Gastrocnemius medialis (tissue), 4 donors: Measurements from ENCODE around the gene COX11. TPM values are rescaled to one million over a fixed set of nuclear protein-coding genes. Genes with fewer than 3 reads are reported as not detected.

Experiments
- ATAC-seq, 2 donors: fragments of 150-250 bp; one replicate each; pipeline ENCODE4 v1.9.1; 2016
- DNase-seq, 2 donors: peaks; one replicate each; pipeline ENCODE4 v3.0.0-alpha.2; 2019
- H3K27ac ChIP-seq, 4 donors: fragments of 200-600 bp; sonication (generic); 1 replicate in 1 of 4; 2 replicates in 3 of 4; pipeline ENCODE4 v1.5.1; 2016 to 2018; ENCODE audit warnings: mild to moderate bottlenecking in 2 of 4, moderate library complexity in 1 of 4
- H3K27me3 ChIP-seq, 3 donors: fragments of 200-600 bp; sonication (generic) in 2 of 3; 1 replicate in 1 of 3; 2 replicates in 2 of 3; pipeline versions ENCODE4 v1.5.1 to v1.6.0; 2016 to 2019; ENCODE audit warnings: mild to moderate bottlenecking in 1 of 3, moderate library complexity in 1 of 3
- H3K36me3 ChIP-seq, 2 donors: fragments of 200-600 bp; sonication (generic) in 1 of 2; one replicate each; pipeline ENCODE4 v1.5.1; 2017 to 2018
- H3K4me1 ChIP-seq, 2 donors: fragments of 200-600 bp; sonication (generic) in 1 of 2; one replicate each; pipeline ENCODE4 v1.5.1; 2016 to 2017; ENCODE audit warnings: mild to moderate bottlenecking in 2 of 2
- H3K4me3 ChIP-seq, 4 donors: fragments of 200-600 bp; sonication (generic) in 3 of 4; 1 replicate in 1 of 4; 2 replicates in 3 of 4; pipeline ENCODE4 v1.5.1; 2016 to 2019; ENCODE audit warnings: mild to moderate bottlenecking in 2 of 4
- H3K9me3 ChIP-seq, 3 donors: fragments of 200-600 bp; sonication (generic) in 2 of 3; 1 replicate in 1 of 3; 2 replicates in 2 of 3; pipeline ENCODE4 v1.5.1; 2016 to 2019
- CTCF ChIP-seq, 5 experiments: fragments of 450-650 bp in 3 of 5; fragments of 200-600 bp in 2 of 5; sonication (generic) in 2 of 5; IDR thresholded peaks in 4 of 5; conservative IDR thresholded peaks in 1 of 5; 1 replicate in 4 of 5; 2 replicates in 1 of 5; pipeline ENCODE4 v1.5.1; 2016 to 2019; ENCODE audit warnings: antibody characterized with exemption in 5 of 5, mild to moderate bottlenecking in 3 of 5, moderate library complexity in 3 of 5
- POLR2A ChIP-seq, 2 donors: fragments of 450-650 bp; IDR thresholded peaks; one replicate each; pipeline ENCODE4 v1.6.1; 2017; ENCODE audit warnings: antibody characterized with exemption in 2 of 2, mild to moderate bottlenecking in 2 of 2, moderate library complexity in 2 of 2
- in situ Hi-C, 4 donors: fragments of 200-750 bp; cut with MboI; loops; one replicate each; pipeline versions ENCODE4 v1.15.0 to v1.8.0; 2017; ENCODE audit warnings: low sequenced_read_pairs in 4 of 4
- intact Hi-C: fragments of 100-400 bp; cut with DNase I; formaldehyde crosslinking; loops from one replicate; pipeline ENCODE4 v1.15.1; 2023; ENCODE audit warnings: low total_unique reads
- total RNA-seq, 4 donors: library from RNA; depleted of rRNA; stranded (reverse); fragments of >200 nt; gene quantifications; one replicate each; pipeline versions ENCODE4 v1.1.0 to v1.2.3, GENCODE V29; 2016

Gene COX11
- total RNA-seq, 4 donors from 2014 or later: 36.4 to 77.2 (median 67.6) TPM

- Histone ChIP-seq H3K36me3 (no peaks in the 10 kb centered on the region), H3K9me3 (no peaks in the 10 kb centered on the region), H3K27me3 (no peaks in the 10 kb centered on the region), H3K27ac (no peak overlapping the region), H3K4me1 (no peaks in the 10 kb centered on the region), H3K4me3 (no peak overlapping the region)
- ATAC-seq (no peak), DNase-seq (no peak)
- in situ Hi-C loops (loop anchor here in 2 of 4 donors (25.0 kb wide), 2 partner anchors 385 to 535 kb away; partner anchors contain the start of gene SMIM36 (in 1 of the 2)), intact Hi-C loops (no loop called here)
- TF ChIP-seq POLR2A (IDR thresholded peaks at IDR 0.05): no peak
- no peak for TF ChIP-seq CTCF (IDR thresholded peaks at IDR 0.05 in 4 of 5, conservative IDR thresholded peaks at IDR 0.05 in 1 of 5)
These were observed 9.3 kb upstream of the COX11 start for GRCh38 chr17:54977744-54978143.

GRCh38 chr17:54976316-54976715 is 7.9 kb upstream of the COX11 start:
- H3K4me3 ChIP-seq: no peak overlapping the region
- no peaks in the 10 kb centered on the region for H3K9me3 ChIP-seq
- no peaks in the 10 kb centered on the region for H3K4me1 ChIP-seq
- H3K36me3 ChIP-seq: no peaks in the 10 kb centered on the region
- DNase-seq (no peak), ATAC-seq (no peak)
- intact Hi-C loops (no loop called here), in situ Hi-C loops (loop anchor here in 2 of 4 donors (25.0 kb wide), 2 partner anchors 386 to 536 kb away; partner anchors contain the start of gene SMIM36 (in 1 of the 2))
- H3K27ac ChIP-seq: no peak overlapping the region
- H3K27me3 ChIP-seq: no peaks in the 10 kb centered on the region
- TF ChIP-seq CTCF (IDR thresholded peaks at IDR 0.05 in 4 of 5, conservative IDR thresholded peaks at IDR 0.05 in 1 of 5) (no peak), POLR2A (IDR thresholded peaks at IDR 0.05) (no peak)

GRCh38 chr17:54974759-54975158 is 6.3 kb upstream of the COX11 start:
- intact Hi-C loops: no loop called here
- Histone ChIP-seq H3K9me3 (no peaks in the 10 kb centered on the region), H3K36me3 (no peaks in the 10 kb centered on the region), H3K4me3 (no peak overlapping the region), H3K27me3 (no peaks in the 10 kb centered on the region), H3K4me1 (peaks cover 4 to 9% of the 10 kb centered on the region in 2 donors), H3K27ac (no peak overlapping the region)
- no peak for ATAC-seq
- DNase-seq: no peak
- TF ChIP-seq CTCF (IDR thresholded peaks at IDR 0.05 in 4 of 5, conservative IDR thresholded peaks at IDR 0.05 in 1 of 5) (no peak), POLR2A (IDR thresholded peaks at IDR 0.05) (no peak)
- in situ Hi-C loops: loop anchor here in 2 of 4 donors (25.0 kb wide), 2 partner anchors 388 to 538 kb away; partner anchors contain the start of gene SMIM36 (in 1 of the 2)

- H3K36me3 ChIP-seq: no peaks in the 10 kb centered on the region
- no peak overlapping the region for H3K27ac ChIP-seq
- no peaks in the 10 kb centered on the region for H3K9me3 ChIP-seq
- in situ Hi-C loops: no loop called here
- DNase-seq (no peak), ATAC-seq (no peak)
- peaks cover 12 to 20% of the 10 kb centered on the region in 2 donors for H3K4me1 ChIP-seq
- intact Hi-C loops: no loop called here
- no peaks in the 10 kb centered on the region for H3K27me3 ChIP-seq
- no peak for TF ChIP-seq POLR2A (IDR thresholded peaks at IDR 0.05)
- TF ChIP-seq CTCF (IDR thresholded peaks at IDR 0.05 in 4 of 5, conservative IDR thresholded peaks at IDR 0.05 in 1 of 5): no peak
- H3K4me3 ChIP-seq: no peak overlapping the region
These were observed 4.1 kb upstream of the COX11 start for GRCh38 chr17:54972406-54973138.
